ENCODE measurements around the gene PEX10.

The PEX10 gene

GRCh38 chr1:2404890-2405511, 7.4 kb downstream of the PEX10 start:
- H3K4me1 ChIP-seq (ENCODE audit: insufficient read depth, low read length, poor library complexity, severe bottlenecking), result no peaks in the 10 kb centered on the region
- H3K4me3 ChIP-seq (ENCODE audit: low read length, poor library complexity, severe bottlenecking), result no peak overlapping the region
- no peaks in the 10 kb centered on the region for H3K9me3 ChIP-seq (ENCODE audit: insufficient read depth, low read depth, low read length)
- TF ChIP-seq, protein P1, sequence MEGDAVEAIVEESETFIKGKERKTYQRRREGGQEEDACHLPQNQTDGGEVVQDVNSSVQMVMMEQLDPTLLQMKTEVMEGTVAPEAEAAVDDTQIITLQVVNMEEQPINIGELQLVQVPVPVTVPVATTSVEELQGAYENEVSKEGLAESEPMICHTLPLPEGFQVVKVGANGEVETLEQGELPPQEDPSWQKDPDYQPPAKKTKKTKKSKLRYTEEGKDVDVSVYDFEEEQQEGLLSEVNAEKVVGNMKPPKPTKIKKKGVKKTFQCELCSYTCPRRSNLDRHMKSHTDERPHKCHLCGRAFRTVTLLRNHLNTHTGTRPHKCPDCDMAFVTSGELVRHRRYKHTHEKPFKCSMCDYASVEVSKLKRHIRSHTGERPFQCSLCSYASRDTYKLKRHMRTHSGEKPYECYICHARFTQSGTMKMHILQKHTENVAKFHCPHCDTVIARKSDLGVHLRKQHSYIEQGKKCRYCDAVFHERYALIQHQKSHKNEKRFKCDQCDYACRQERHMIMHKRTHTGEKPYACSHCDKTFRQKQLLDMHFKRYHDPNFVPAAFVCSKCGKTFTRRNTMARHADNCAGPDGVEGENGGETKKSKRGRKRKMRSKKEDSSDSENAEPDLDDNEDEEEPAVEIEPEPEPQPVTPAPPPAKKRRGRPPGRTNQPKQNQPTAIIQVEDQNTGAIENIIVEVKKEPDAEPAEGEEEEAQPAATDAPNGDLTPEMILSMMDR (conservative IDR thresholded peaks at IDR 0.05; ENCODE audit: low read length), result no peak
- TF ChIP-seq EZH2phosphoT487 (IDR thresholded peaks at IDR 0.05; ENCODE audit: borderline replicate concordance), result no peak
- no peaks in the 10 kb centered on the region for H3F3A ChIP-seq (ENCODE audit: low read depth)
- H3K79me2 ChIP-seq (ENCODE audit: insufficient read depth, low read length), result no peaks in the 10 kb centered on the region
- no peak overlapping the region for H3K9ac ChIP-seq (ENCODE audit: low read depth, low read length, poor library complexity, severe bottlenecking)
- no peaks in the 10 kb centered on the region for H3K27me3 ChIP-seq (ENCODE audit: insufficient read depth, low read length, poor library complexity, severe bottlenecking)
- H3K9me2 ChIP-seq (replicated peaks; ENCODE audit: low read depth, low read length), result no peaks in the 10 kb centered on the region
- H3K4me2 ChIP-seq (ENCODE audit: low read depth, low read length, poor library complexity, severe bottlenecking), result no peak overlapping the region
- H4K20me1 ChIP-seq (ENCODE audit: insufficient read depth, low read length, poor library complexity, severe bottlenecking), result peaks cover 5% of the 10 kb centered on the region
- peaks cover 36% of the 10 kb centered on the region; the same call in 1 of the 2 replicates for H3K36me3 ChIP-seq (ENCODE audit: insufficient read depth, low read length)
- H2AFZ ChIP-seq (ENCODE audit: low read length), result no peak overlapping the region

GRCh38 chr1:2404142-2404889, 8.0 kb downstream of the PEX10 start:
- Histone ChIP-seq H3K9me3 (ENCODE audit: insufficient read depth, low read depth, low read length) (no peaks in the 10 kb centered on the region), H3K4me3 (ENCODE audit: low read length, poor library complexity, severe bottlenecking) (no peak overlapping the region), H4K20me1 (ENCODE audit: insufficient read depth, low read length, poor library complexity, severe bottlenecking) (peaks cover 5% of the 10 kb centered on the region), H3K9me2 (replicated peaks; ENCODE audit: low read depth, low read length) (no peaks in the 10 kb centered on the region), H3K9ac (ENCODE audit: low read depth, low read length, poor library complexity, severe bottlenecking) (no peak overlapping the region), H3K27me3 (ENCODE audit: insufficient read depth, low read length, poor library complexity, severe bottlenecking) (no peaks in the 10 kb centered on the region), H2AFZ (ENCODE audit: low read length) (no peak overlapping the region), H3K79me2 (ENCODE audit: insufficient read depth, low read length) (no peaks in the 10 kb centered on the region), H3K4me2 (ENCODE audit: low read depth, low read length, poor library complexity, severe bottlenecking) (no peak overlapping the region), H3K36me3 (ENCODE audit: insufficient read depth, low read length) (peaks cover 42% of the 10 kb centered on the region; the same call in 1 of the 2 replicates), H3K4me1 (ENCODE audit: insufficient read depth, low read length, poor library complexity, severe bottlenecking) (no peaks in the 10 kb centered on the region), H3F3A (ENCODE audit: low read depth) (no peaks in the 10 kb centered on the region)
- TF ChIP-seq, protein P1 (conservative IDR thresholded peaks at IDR 0.05; ENCODE audit: low read length), result no peak
- TF ChIP-seq EZH2phosphoT487 (IDR thresholded peaks at IDR 0.05; ENCODE audit: borderline replicate concordance), result no peak

DNA sequence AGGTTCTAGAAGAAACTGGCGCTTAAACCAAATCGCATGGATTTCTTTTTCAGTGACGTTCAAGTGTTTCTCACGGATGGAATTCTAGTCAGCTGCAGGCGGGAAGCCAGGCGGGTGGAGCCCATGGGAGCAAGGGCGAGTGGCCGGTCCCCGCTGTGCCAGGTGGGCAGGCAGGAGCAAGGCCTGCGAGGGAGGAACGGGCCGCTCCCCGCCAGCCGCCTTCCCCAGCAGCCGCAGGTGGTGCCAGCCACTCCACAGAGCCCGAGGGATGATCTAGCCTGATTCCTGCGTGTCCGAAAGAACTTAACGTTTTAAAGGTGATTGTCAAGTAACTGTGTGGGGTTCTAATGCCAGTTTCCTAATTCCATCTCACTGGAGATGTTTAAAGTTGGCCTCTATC, 9.1 kb downstream of the PEX10 start:
- Histone ChIP-seq H3K27me3 (ENCODE audit: insufficient read depth, low read length, poor library complexity, severe bottlenecking) (no peaks in the 10 kb centered on the region), H3K9me3 (ENCODE audit: insufficient read depth, low read depth, low read length) (no peaks in the 10 kb centered on the region), H3K9me2 (replicated peaks; ENCODE audit: low read depth, low read length) (no peaks in the 10 kb centered on the region), H3F3A (ENCODE audit: low read depth) (no peaks in the 10 kb centered on the region), H3K9ac (ENCODE audit: low read depth, low read length, poor library complexity, severe bottlenecking) (no peak overlapping the region), H3K4me1 (ENCODE audit: insufficient read depth, low read length, poor library complexity, severe bottlenecking) (no peaks in the 10 kb centered on the region), H2AFZ (ENCODE audit: low read length) (no peak overlapping the region), H3K79me2 (ENCODE audit: insufficient read depth, low read length) (no peaks in the 10 kb centered on the region), H3K4me2 (ENCODE audit: low read depth, low read length, poor library complexity, severe bottlenecking) (no peak overlapping the region), H3K36me3 (ENCODE audit: insufficient read depth, low read length) (peaks cover 42% of the 10 kb centered on the region; the same call in 1 of the 2 replicates), H3K4me3 (ENCODE audit: low read length, poor library complexity, severe bottlenecking) (no peak overlapping the region), H4K20me1 (ENCODE audit: insufficient read depth, low read length, poor library complexity, severe bottlenecking) (peaks cover 5% of the 10 kb centered on the region)
- TF ChIP-seq, protein P1 (conservative IDR thresholded peaks at IDR 0.05; ENCODE audit: low read length), result no peak
- TF ChIP-seq EZH2phosphoT487 (IDR thresholded peaks at IDR 0.05; ENCODE audit: borderline replicate concordance), result no peak

Measured in Loucy (cell line).